HepG2 (cell line): ENCODE results near the gene NANOGP8. TPM values are rescaled to one million over a fixed set of nuclear protein-coding genes. Genes with fewer than 3 reads are reported as not detected.

ENCODE experiments used
- ATAC-seq: fragments of 200-7000 bp; cut with Tn5 transposase; 3 replicates; pipeline ENCODE4 v1.9.1; 2020; ENCODE audit warnings: mild to moderate bottlenecking, moderate library complexity
- BruUV-seq: library from RNA; stranded (reverse); fragments of 400-500 nt; replicated peaks from 2 replicates; lab custom pipeline; 2021; lab: Mats Ljungman, UMichigan
- CTCF ChIA-PET: fragments of 300-600 bp; formaldehyde crosslinking; extraction: SDS; loops from one replicate; lab custom pipeline; 2021; ENCODE audit warnings: low total read pairs, inconsistent platforms, low intra/inter-chr PET ratio; lab: Yijun Ruan, JAX
- POLR2A ChIA-PET: fragments of 350-600 bp; sonication (Branson Sonifier 250); formaldehyde crosslinking; loops from one replicate; lab custom pipeline; 2020; ENCODE audit warnings: antibody characterized with exemption, inconsistent platforms; lab: Yijun Ruan, JAX
- DNase-seq: peaks from one replicate; pipeline ENCODE4 v3.0.0-alpha.2; 2015; ENCODE audit warnings: low spot score
- FAIRE-seq: peaks from 3 replicates; lab custom pipeline; 2011; peaks lifted over from hg19 to GRCh38; lab: Jason Lieb, UNC
- H2AFZ ChIP-seq: one replicate; pipeline ENCODE4 v1.6.1; 2011; ENCODE audit warnings: low read length, inconsistent platforms
- H3K27ac ChIP-seq: fragments of 300-600 bp; 3 replicates; pipeline ENCODE4 v1.8.0; 2011; ENCODE audit warnings: mixed run types, mild to moderate bottlenecking, mixed read lengths, low read length, inconsistent platforms; ENCODE audit not compliant: insufficient read depth; ENCODE audit errors: extremely low read length
- H3K27me3 ChIP-seq, 2 experiments: fragments of 200-600 bp in 1 of 2; 2 replicates in 1 of 2; 3 replicates in 1 of 2; pipeline versions ENCODE4 v1.6.0 to v1.8.0; 2011; ENCODE audit warnings: low read length in 2 of 2, mild to moderate bottlenecking in 2 of 2, moderate library complexity in 2 of 2, inconsistent platforms in 1 of 2; ENCODE audit not compliant: insufficient read depth in 2 of 2, control insufficient read depth in 1 of 2
- H3K36me3 ChIP-seq, 2 experiments: fragments of 200-600 bp in 1 of 2; replicated peaks in 1 of 2; 2 replicates in 1 of 2; 3 replicates in 1 of 2; pipeline versions ENCODE4 v1.5.1 to v1.8.0; 2011; ENCODE audit warnings: low read length in 2 of 2, inconsistent platforms in 1 of 2; ENCODE audit not compliant: insufficient read depth in 2 of 2, control insufficient read depth in 1 of 2
- H3K4me1 ChIP-seq: 2 replicates; pipeline ENCODE4 v1.5.1; 2012; ENCODE audit warnings: low read length, inconsistent platforms; ENCODE audit not compliant: insufficient read depth
- H3K4me2 ChIP-seq: 2 replicates; pipeline ENCODE4 v1.6.0; 2011; ENCODE audit warnings: low read depth, low read length, inconsistent platforms
- H3K4me3 ChIP-seq, 3 experiments: fragments of 200-600 bp in 1 of 3; sonication (generic), shearing (Covaris generic) in 1 of 3; replicated peaks in 1 of 3; 2 replicates each; pipeline ENCODE4 v1.5.1; 2011 to 2016; ENCODE audit warnings: low read length in 3 of 3, inconsistent platforms in 2 of 3, low read depth in 2 of 3, mild to moderate bottlenecking in 2 of 3, control low read depth in 1 of 3, mixed read lengths in 1 of 3; ENCODE audit not compliant: insufficient read depth in 1 of 3
- H3K79me2 ChIP-seq: one replicate; pipeline ENCODE4 v1.6.1; 2011; ENCODE audit warnings: low read length, inconsistent platforms; ENCODE audit not compliant: insufficient read depth
- H3K9ac ChIP-seq: 2 replicates; pipeline ENCODE4 v1.6.0; 2011; ENCODE audit warnings: mild to moderate bottlenecking, low read depth, low read length, inconsistent platforms; ENCODE audit not compliant: insufficient read depth
- H3K9me3 ChIP-seq: 2 replicates; pipeline ENCODE4 v1.5.1; 2012; ENCODE audit warnings: mild to moderate bottlenecking, low read length
- H4K20me1 ChIP-seq: 2 replicates; pipeline ENCODE4 v1.6.0; 2011; ENCODE audit warnings: inconsistent platforms, mild to moderate bottlenecking, low read length, moderate library complexity; ENCODE audit not compliant: insufficient read depth
- ARNT2 ChIP-seq: sonication (generic); formaldehyde crosslinking; IDR thresholded peaks from 2 replicates; pipeline ENCODE4 v1.8.0; 2022; ENCODE audit warnings: mild to moderate bottlenecking, low read depth, missing genetic modification reagents, moderate library complexity
- BCL6 ChIP-seq: IDR thresholded peaks from 2 replicates; pipeline ENCODE4 v1.6.1; 2016; ENCODE audit warnings: missing genetic modification reagents, missing compliant biosample characterization
- HOXA5 ChIP-seq: sonication (generic); formaldehyde crosslinking; IDR thresholded peaks from 2 replicates; pipeline ENCODE4 v1.4.0; 2020; ENCODE audit warnings: missing genetic modification reagents
- MIER3 ChIP-seq: IDR thresholded peaks from 2 replicates; pipeline ENCODE4 v1.6.1; 2016; ENCODE audit warnings: missing compliant biosample characterization, borderline replicate concordance
- PCBP2 ChIP-seq: fragments of 200-400 bp; formaldehyde crosslinking; optimal IDR thresholded peaks from 2 replicates; pipeline ENCODE3; 2018; ENCODE audit warnings: low read length, low read depth; ENCODE audit not compliant: poor library complexity, severe bottlenecking
- TAF15 ChIP-seq: fragments of 200-400 bp; formaldehyde crosslinking; IDR thresholded peaks from one replicate; pipeline ENCODE4 v1.6.1; 2018; ENCODE audit warnings: mild to moderate bottlenecking, low read depth, low read length; ENCODE audit not compliant: poor library complexity, severe bottlenecking
- TMF1 ChIP-seq: sonication (generic); formaldehyde crosslinking; IDR thresholded peaks from 2 replicates; pipeline ENCODE4 v1.8.1; 2022; ENCODE audit warnings: low read depth, missing genetic modification reagents
- ZNF232 ChIP-seq: sonication (generic); formaldehyde crosslinking; IDR thresholded peaks from 2 replicates; pipeline ENCODE4 v1.4.0; 2020; ENCODE audit warnings: missing genetic modification reagents, borderline replicate concordance
- ZNF3 ChIP-seq: IDR thresholded peaks from 2 replicates; pipeline ENCODE4 v1.7.0; 2017; ENCODE audit warnings: inconsistent platforms
- ZNF329 ChIP-seq: sonication (generic); formaldehyde crosslinking; IDR thresholded peaks from 2 replicates; pipeline ENCODE4 v1.9.0; 2021; ENCODE audit warnings: low read depth, mild to moderate bottlenecking, missing genetic modification reagents
- WGBS: methylation state at CpG from one replicate; pipeline ENCODE4 v1.1.6; 2017; ENCODE audit warnings: low lambda C conversion rate; 5-methylcytosine and 5-hydroxymethylcytosine counted together
- in situ Hi-C: cut with HindIII; loops from 2 replicates; pipeline ENCODE4 v1.10.0; 2017; ENCODE audit warnings: low pct_unique_long_range_greater_than_20kb; ENCODE audit not compliant: extremely low pct_ligation_motif_present
- intact Hi-C: fragments of 100-400 bp; cut with micrococcal nuclease; formaldehyde crosslinking; loops from one replicate; pipeline ENCODE4 v1.10.0; 2022; ENCODE audit not compliant: unreplicated experiment
- polyA plus RNA-seq, 8 experiments: library from polyadenylated mRNA; depleted of rRNA in 3 of 8; stranded (reverse) in 7 of 8; unstranded in 1 of 8; fragments of >200 nt; fragmentation: Illumina TruSeq in 4 of 8; extraction: Trizol in 4 of 8; gene quantifications; 2 replicates each; pipeline versions ENCODE4 v1.2.1 to v1.2.3, GENCODE V29; 2011 to 2016; ENCODE audit warnings: low read depth in 4 of 8, missing spikeins in 1 of 8, mixed read lengths in 1 of 8; ENCODE audit not compliant: insufficient read depth in 1 of 8
- total RNA-seq, 5 experiments: library from RNA; depleted of rRNA; stranded (reverse); fragments of >200 nt; fragmentation: Illumina TruSeq; extraction: Trizol; gene quantifications; 2 replicates each; pipeline ENCODE4 v1.2.3, GENCODE V29; 2016; ENCODE audit warnings: low read depth in 1 of 5

The NANOGP8 gene
- total and polyA plus RNA-seq, 2 of the 13 experiments (the other 11 are each of a cell fraction or from before 2014, with no cell fraction given) = 0.27 TPM; not detected in 1

- Histone ChIP-seq H3K36me3 (no peaks in the 10 kb centered on the region), H3K79me2 (no peaks in the 10 kb centered on the region), H3K9ac (no peak overlapping the region), H3K4me3 (no peak overlapping the region), H3K27ac (no peak overlapping the region), H4K20me1 (no peaks in the 10 kb centered on the region), H3K27me3 (no peaks in the 10 kb centered on the region), H3K9me3 (no peaks in the 10 kb centered on the region), H3K4me2 (no peak overlapping the region), H3K4me1 (no peaks in the 10 kb centered on the region), H2AFZ (no peak overlapping the region)
- ATAC-seq (no peak), DNase-seq (no peak), FAIRE-seq (no peak)
- BruUV-seq = no TSS peak
- ChIA-PET CTCF (no interaction called here), POLR2A (no interaction called here)
- in situ Hi-C loops (no loop called here), intact Hi-C loops (no loop called here)
- TF ChIP-seq BCL6 (CRISPR knock-in tag) (peak; percentile 28; the same call in 1 of the 2 replicates), MIER3 (CRISPR knock-in tag) (no peak), ZNF329 (CRISPR knock-in tag) (no peak), TAF15 (no peak), ZNF3 (CRISPR knock-in tag) (no peak)
- 46% methylated on average over 1 of the region's 1 CpG for WGBS
Measured at GRCh38 chr15:35130245-35130644, 45.1 kb upstream of the NANOGP8 start.

DNA sequence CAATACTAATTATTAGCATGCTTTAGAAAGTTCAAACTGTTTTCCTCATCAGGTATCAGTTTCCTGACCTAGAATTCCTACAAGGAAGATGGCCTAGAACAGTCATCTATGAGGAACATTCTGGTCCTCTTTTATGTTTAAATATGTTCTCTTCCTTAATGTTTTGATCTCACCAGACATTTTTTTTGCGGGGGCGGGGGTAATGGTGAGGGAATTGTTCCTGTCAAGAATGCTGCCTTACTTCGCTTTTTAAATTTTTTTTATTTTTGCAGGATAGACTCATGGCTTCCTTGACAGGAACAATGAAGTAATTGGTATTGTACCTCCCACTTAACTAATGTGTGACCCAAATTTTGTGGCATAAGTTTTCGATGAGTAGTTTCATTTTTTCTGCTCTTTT is 44.3 kb upstream of the NANOGP8 start:
- no peak overlapping the region for H2AFZ ChIP-seq
- H3K4me2 ChIP-seq = no peak overlapping the region
- H3K27me3 ChIP-seq = no peaks in the 10 kb centered on the region
- WGBS = 79% methylated on average over 4 of the region's 4 CpGs
- H4K20me1 ChIP-seq = no peaks in the 10 kb centered on the region
- H3K36me3 ChIP-seq = no peaks in the 10 kb centered on the region
- CTCF ChIA-PET = no interaction called here
- ATAC-seq (no peak), DNase-seq (no peak), FAIRE-seq (no peak)
- no peaks in the 10 kb centered on the region for H3K4me1 ChIP-seq
- POLR2A ChIA-PET = no interaction called here
- H3K4me3 ChIP-seq = no peak overlapping the region
- intact Hi-C loops (no loop called here), in situ Hi-C loops (no loop called here)
- H3K9ac ChIP-seq = no peak overlapping the region
- no peak overlapping the region for H3K27ac ChIP-seq
- BruUV-seq = no TSS peak
- H3K9me3 ChIP-seq = no peaks in the 10 kb centered on the region
- TF ChIP-seq HOXA5 (CRISPR knock-in tag) (no peak), PCBP2 (no peak), ZNF232 (CRISPR knock-in tag) (no peak), ARNT2 (CRISPR knock-in tag) (no peak), TMF1 (CRISPR knock-in tag) (no peak)
- H3K79me2 ChIP-seq = no peaks in the 10 kb centered on the region
